Right kidney (tissue), 1 donor: ENCODE measurements around the gene PIGU.

Source experiments
- DNase-seq: peaks from one replicate; pipeline ENCODE4 v3.0.0-alpha.2; 2016

Gene PIGU

GRCh38 chr20:34579979-34580940 is 96.6 kb downstream of the PIGU start:
- DNase-seq = no peak

DNA sequence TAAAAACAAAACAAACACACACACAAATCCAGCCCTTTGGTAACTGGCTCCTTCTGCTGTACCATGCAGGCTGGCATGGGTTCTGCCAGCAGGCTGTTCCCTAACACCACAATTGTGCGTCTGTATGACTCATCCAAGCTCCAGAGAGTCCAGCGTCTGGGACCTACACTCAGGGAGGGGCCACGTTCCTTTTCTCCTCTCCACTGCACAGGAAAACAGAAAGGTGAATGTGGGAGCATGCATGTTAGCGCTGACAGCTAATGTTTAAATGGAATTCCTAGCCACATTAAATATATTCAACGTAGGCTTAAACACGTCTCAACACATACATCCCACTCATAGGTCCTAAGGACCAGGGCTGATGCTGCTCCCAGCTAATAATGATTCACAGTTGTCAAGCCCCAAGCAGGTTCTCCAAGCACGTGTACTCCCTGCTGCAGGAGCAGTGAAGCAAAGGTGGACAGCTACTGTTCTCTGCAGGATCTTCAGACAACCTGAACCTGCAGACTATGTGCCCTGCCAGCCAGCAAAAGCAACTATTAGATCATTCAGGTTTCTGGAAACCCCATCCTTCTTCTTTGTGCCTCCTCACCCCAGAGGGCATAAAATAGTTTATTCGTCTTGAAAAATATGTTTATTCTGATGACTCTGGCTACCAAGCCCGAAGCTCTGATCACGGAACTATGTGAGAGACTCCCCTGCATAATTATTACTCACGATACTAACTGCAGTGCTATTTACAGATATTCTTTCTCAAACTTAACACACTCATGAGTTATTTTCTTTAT is 97.5 kb downstream of the PIGU start:
- peak; percentile 38 for DNase-seq

DNA sequence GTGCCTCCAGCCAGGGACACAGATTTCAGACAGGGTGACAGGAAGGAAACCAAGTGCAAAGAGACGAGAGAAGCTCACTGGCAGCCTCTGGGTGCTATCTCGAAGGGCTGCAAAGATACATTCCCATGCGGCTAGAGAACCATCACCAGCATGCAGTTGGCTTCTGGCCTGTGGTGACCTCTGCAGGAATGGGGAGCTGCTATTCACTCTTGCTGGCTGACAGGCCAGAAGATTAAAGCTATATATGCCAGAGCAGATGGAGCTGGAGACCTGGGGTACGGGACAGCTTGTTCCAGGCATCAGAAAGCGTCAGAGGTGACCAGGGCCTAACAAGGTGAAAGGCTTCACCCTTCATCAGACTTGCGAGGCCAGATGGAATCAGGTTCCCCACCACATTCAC is 98.4 kb downstream of the PIGU start:
- DNase-seq = no peak

- no peak for DNase-seq
These were observed 98.9 kb downstream of the PIGU start for GRCh38 chr20:34578025-34578424.

DNA sequence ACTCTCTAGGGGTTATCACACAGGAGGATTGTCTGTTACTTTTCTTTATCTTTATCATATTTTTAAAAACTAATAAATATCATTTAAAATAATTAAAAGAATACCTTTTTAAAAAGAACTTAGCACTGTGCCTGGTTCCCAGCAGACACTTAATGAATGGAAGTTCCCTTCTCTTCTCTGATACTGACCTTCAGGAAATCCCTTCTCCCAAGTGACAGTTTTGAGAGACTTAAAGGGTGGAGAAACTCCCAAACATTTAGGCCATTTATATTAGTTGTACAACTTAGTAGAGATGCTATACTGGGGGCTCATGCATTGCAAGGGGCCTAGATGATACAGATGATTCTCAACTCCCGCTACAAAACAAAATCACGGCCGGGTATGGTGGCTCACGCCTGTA is 99.8 kb downstream of the PIGU start:
- no peak for DNase-seq

GRCh38 chr20:34575756-34576155 is 101.1 kb downstream of the PIGU start:
- no peak for DNase-seq

DNA sequence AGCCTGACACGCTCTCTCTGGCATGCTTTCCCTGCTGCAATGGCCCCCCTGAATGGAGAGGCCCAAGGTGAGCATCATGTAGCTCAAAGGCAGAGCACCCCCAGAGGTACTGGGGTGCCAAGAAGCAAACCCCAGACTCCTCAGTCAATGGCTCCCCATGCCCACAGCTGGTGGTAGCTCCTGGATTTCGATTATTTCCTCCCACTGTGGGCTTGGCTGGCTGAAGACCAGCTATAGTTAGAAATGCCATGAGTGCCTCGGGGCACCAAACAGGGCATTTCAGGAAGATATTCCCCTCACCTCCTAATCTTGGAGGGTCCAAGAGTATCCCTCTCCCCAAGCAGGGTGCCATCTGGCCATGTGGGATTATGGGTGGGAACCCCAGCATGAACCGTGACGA is 101.6 kb downstream of the PIGU start:
- no peak for DNase-seq

- DNase-seq = no peak
These were observed 102.0 kb downstream of the PIGU start for GRCh38 chr20:34574861-34575260.

- no peak for DNase-seq
These were observed 102.5 kb downstream of the PIGU start for GRCh38 chr20:34574426-34574825.

DNA sequence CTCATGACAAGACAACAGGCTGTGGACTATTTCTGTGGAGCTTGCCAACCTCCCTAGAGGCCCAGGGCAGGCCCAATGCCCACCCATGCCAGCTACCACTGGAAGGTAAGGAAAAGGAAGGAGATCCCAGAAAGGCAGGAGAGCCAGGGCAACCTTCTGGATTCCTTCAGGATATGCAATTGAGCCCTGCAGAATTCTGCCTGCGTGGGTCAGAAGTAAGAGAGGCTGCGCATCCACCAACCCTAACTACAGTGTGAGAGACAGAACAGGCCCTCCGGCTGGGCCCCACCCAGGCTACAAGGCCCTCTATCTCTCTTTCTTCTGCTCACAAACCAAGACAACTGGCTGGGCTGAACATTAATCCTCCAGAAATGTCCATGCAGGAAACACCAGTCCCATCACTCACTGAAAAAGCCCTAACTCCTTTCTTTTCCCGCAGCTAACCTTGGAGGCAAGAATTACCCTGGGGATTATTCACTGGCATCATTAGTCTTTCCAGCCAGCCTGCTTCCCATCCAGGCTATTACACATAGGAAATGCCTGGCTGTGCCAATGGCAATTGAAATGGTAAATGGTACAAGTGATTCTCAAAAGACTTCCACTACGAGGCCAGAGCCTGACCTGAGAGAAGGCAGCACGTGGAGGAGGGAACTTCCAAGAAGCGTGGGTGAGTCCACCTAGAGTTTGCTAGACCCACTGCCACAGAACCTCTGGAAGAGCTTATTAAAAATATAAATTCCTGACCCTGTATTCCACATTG is 103.2 kb downstream of the PIGU start:
- no peak for DNase-seq

GRCh38 chr20:34571753-34572152 is 105.1 kb downstream of the PIGU start:
- DNase-seq = no peak

- DNase-seq = no peak
These were observed 106.0 kb downstream of the PIGU start for GRCh38 chr20:34570859-34571306.

DNA sequence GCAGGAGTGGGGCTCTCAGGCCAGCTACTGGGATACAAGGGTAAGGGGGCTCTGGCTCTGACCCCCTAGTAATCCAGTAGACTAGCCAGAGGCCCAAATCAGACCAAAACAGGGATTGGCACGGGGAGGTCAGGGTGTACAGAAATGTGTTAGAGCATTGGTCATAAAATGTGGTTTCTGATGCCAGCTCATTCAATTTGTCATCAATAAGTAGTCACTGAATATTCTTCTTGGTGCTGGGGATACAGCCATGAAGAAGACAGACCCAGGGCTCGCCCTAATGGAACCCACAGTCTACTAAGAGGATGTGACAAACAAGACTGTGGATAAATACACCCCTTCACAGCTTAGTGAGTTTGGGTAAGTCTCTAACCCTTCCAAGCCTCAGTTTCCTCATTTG is 107.3 kb downstream of the PIGU start:
- DNase-seq = no peak

- DNase-seq = no peak
These were observed 108.7 kb downstream of the PIGU start for GRCh38 chr20:34567892-34568865.

- no peak for DNase-seq
These were observed 109.7 kb downstream of the PIGU start for GRCh38 chr20:34566978-34567891.

- no peak for DNase-seq
These were observed 112.1 kb downstream of the PIGU start for GRCh38 chr20:34564833-34565232.

DNA sequence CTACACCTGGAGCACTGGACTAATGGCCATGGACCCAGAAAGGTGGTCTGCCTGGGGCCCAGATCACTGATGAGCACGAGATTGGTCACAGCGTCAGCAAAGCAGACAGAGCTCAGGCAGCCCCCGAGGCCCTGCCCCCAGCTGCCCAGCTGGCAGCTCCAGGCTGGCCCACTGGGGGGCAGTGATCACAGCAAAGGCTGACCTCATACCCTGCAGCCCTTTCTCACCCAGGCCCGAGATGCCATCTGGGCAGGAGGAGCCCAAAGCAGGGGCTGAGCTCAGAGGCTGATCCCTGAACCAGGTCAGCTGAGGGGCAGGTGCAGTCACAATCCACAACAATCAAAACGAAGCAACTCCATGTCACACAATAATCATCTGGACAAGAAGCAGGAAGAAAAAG is 114.3 kb downstream of the PIGU start:
- DNase-seq = no peak

GRCh38 chr20:34561661-34562060 is 115.2 kb downstream of the PIGU start:
- DNase-seq = no peak

DNA sequence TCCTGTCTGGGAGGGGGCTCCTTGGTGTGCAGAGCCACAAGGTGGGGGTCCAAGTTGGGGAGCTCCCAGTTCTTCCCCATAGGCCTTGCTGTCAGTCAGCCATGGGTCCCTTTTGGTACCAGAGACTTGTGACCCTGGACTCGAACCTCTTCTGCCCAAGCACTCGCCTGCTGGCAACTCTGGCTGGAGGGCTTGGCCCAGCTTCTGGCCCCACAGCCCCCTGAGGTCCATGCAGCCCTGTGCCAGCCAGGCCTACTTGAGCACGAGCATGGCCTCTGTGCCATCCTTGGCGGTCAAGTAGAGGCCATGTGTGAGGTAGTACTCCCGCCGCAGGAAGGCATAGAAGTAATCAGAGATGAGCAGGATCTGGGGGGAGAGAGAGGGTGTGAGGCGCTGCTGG is 116.3 kb downstream of the PIGU start:
- DNase-seq = no peak

DNA sequence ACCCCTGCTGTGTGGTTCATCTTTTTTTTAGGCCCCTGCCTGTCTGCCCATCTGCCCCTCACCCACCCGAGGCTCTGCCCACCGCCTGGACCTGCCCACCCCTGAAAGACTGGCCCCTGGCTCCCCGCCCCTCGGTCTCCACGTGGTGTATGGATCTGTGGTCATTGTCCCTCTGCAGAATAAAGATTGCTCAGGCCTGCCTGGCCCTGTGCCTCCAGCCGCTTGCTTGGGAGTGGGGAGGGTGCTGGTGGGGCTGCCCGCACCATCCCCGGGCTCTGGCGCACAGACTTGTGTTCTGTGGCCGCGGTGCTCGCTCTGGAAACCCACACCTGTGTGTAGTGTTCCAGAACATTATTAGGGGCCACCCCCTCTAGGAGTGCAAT is 116.8 kb downstream of the PIGU start:
- DNase-seq = no peak
